SK-N-SH (cell line): ENCODE results near the gene PTPN5. TPM values are rescaled to one million over a fixed set of nuclear protein-coding genes. Genes with fewer than 3 reads are reported as not detected.

Experiments
- CTCF ChIA-PET: fragments of 300-600, 350-600 bp; formaldehyde crosslinking; extraction: SDS; loops from one replicate; lab custom pipeline; 2021; lab: Yijun Ruan, JAX
- POLR2A ChIA-PET: fragments of 350-600 bp; sonication (Branson Sonifier 250); formaldehyde crosslinking; extraction: SDS; loops from one replicate; lab custom pipeline; 2020; ENCODE audit warnings: antibody characterized with exemption, inconsistent platforms; lab: Yijun Ruan, JAX
- DNase-seq: peaks from one replicate; pipeline ENCODE4 v3.0.0; 2012
- H2AFZ ChIP-seq: fragments of 200-600 bp; sonication (generic); 2 replicates; pipeline ENCODE4 v1.8.1; 2016; ENCODE audit warnings: antibody characterized with exemption, mild to moderate bottlenecking, low read depth
- H3F3A ChIP-seq: fragments of 200-600 bp; sonication (generic); replicated peaks from 2 replicates; pipeline ENCODE3; 2016; ENCODE audit warnings: antibody characterized with exemption, mild to moderate bottlenecking; ENCODE audit not compliant: insufficient read depth
- H3K27ac ChIP-seq, 2 experiments: fragments of 200-500 bp in 1 of 2; fragments of 200-600 bp in 1 of 2; sonication (Bioruptor generic) in 1 of 2; sonication (generic), shearing (Covaris generic) in 1 of 2; 2 replicates each; pipeline versions ENCODE4 v1.5.1 to v1.6.1; 2014 to 2016; ENCODE audit warnings: low read depth in 2 of 2, inconsistent platforms in 1 of 2, low read length in 1 of 2, mild to moderate bottlenecking in 1 of 2, mixed read lengths in 1 of 2
- H3K27me3 ChIP-seq: fragments of 200-600 bp; sonication (generic), shearing (Covaris generic); 2 replicates; pipeline ENCODE4 v1.6.1; 2016; ENCODE audit warnings: mixed run types; ENCODE audit not compliant: insufficient read depth
- H3K36me3 ChIP-seq, 2 experiments: fragments of 200-500 bp in 1 of 2; fragments of 200-600 bp in 1 of 2; sonication (Bioruptor generic) in 1 of 2; sonication (generic) in 1 of 2; replicated peaks in 1 of 2; 2 replicates each; pipeline versions ENCODE3 to v1.5.1; 2014 to 2016; ENCODE audit warnings: low read length in 1 of 2, mild to moderate bottlenecking in 1 of 2; ENCODE audit not compliant: insufficient read depth in 2 of 2, control insufficient read depth in 1 of 2
- H3K4me1 ChIP-seq, 2 experiments: fragments of 200-500 bp in 1 of 2; fragments of 200-600 bp in 1 of 2; sonication (Bioruptor generic) in 1 of 2; sonication (generic), shearing (Covaris generic) in 1 of 2; 2 replicates each; pipeline versions ENCODE4 v1.5.1 to v1.6.1; 2014 to 2016; ENCODE audit warnings: low read depth in 1 of 2, low read length in 1 of 2, mixed run types in 1 of 2; ENCODE audit not compliant: insufficient read depth in 2 of 2, control insufficient read depth in 1 of 2
- H3K4me2 ChIP-seq: fragments of 200-600 bp; sonication (generic), shearing (Covaris generic); 2 replicates; pipeline ENCODE4 v1.6.1; 2017; ENCODE audit warnings: mixed run types
- H3K4me3 ChIP-seq, 2 experiments: fragments of 200-500 bp in 1 of 2; fragments of 200-600 bp in 1 of 2; sonication (Bioruptor generic) in 1 of 2; sonication (generic), shearing (Covaris generic) in 1 of 2; 2 replicates each; pipeline versions ENCODE4 v1.5.1 to v1.8.1; 2014 to 2016; ENCODE audit warnings: low read depth in 2 of 2, inconsistent platforms in 1 of 2, low read length in 1 of 2, mild to moderate bottlenecking in 1 of 2, mixed read lengths in 1 of 2, moderate library complexity in 1 of 2
- H3K79me2 ChIP-seq: fragments of 200-600 bp; sonication (generic); 2 replicates; pipeline ENCODE4 v1.8.1; 2017; ENCODE audit warnings: mild to moderate bottlenecking; ENCODE audit not compliant: insufficient read depth
- H3K9ac ChIP-seq: fragments of 200-600 bp; sonication (generic); 2 replicates; pipeline ENCODE4 v1.6.1; 2017; ENCODE audit warnings: mixed run types
- H3K9me2 ChIP-seq: fragments of 200-600 bp; sonication (generic); 2 replicates; pipeline ENCODE4 v1.6.1; 2017; ENCODE audit warnings: mixed run types
- H3K9me3 ChIP-seq: fragments of 200-600 bp; sonication (generic); 2 replicates; pipeline ENCODE4 v1.6.1; 2017; ENCODE audit warnings: mixed run types, mild to moderate bottlenecking, moderate library complexity
- H4K20me1 ChIP-seq: fragments of 200-600 bp; sonication (generic); 2 replicates; pipeline ENCODE4 v1.6.1; 2017; ENCODE audit warnings: mild to moderate bottlenecking, mixed run types; ENCODE audit not compliant: insufficient read depth
- FOXJ3 ChIP-seq: sonication (generic); formaldehyde crosslinking; IDR thresholded peaks from 2 replicates; pipeline ENCODE4 v1.5.1; 2020; ENCODE audit warnings: mild to moderate bottlenecking, missing genetic modification reagents
- FOXM1 ChIP-seq: IDR thresholded peaks from 2 replicates; pipeline ENCODE4 v1.4.0; 2012; ENCODE audit warnings: low read depth, mild to moderate bottlenecking
- GABPA ChIP-seq: IDR thresholded peaks from 2 replicates; pipeline ENCODE4 v1.4.0; 2012; ENCODE audit warnings: low read depth, mild to moderate bottlenecking
- NRF1 ChIP-seq: IDR thresholded peaks from 2 replicates; pipeline ENCODE4 v1.6.1; 2012; ENCODE audit warnings: low read depth, mild to moderate bottlenecking, low read length
- POLR2AphosphoS5 ChIP-seq: IDR thresholded peaks from 2 replicates; pipeline ENCODE4 v1.6.1; 2012; ENCODE audit warnings: low read depth, low read length
- RFX5 ChIP-seq: IDR thresholded peaks from 2 replicates; pipeline ENCODE4 v1.6.1; 2012; ENCODE audit warnings: mild to moderate bottlenecking, improper control_type of control experiment, low read length
- SIN3A ChIP-seq: IDR thresholded peaks from 2 replicates; pipeline ENCODE4 v1.6.1; 2012; ENCODE audit warnings: low read depth, mild to moderate bottlenecking, low read length, moderate library complexity, borderline replicate concordance
- TCF12 ChIP-seq: IDR thresholded peaks from 2 replicates; pipeline ENCODE4 v1.4.0; 2012
- TEAD4 ChIP-seq: IDR thresholded peaks from 2 replicates; pipeline ENCODE4 v1.4.0; 2012; ENCODE audit warnings: mild to moderate bottlenecking, borderline replicate concordance; ENCODE audit not compliant: insufficient read depth
- WGBS: methylation state at CpG from one replicate; pipeline ENCODE4 v1.1.6; 2017; ENCODE audit warnings: low lambda C conversion rate; 5-methylcytosine and 5-hydroxymethylcytosine counted together
- polyA plus RNA-seq, 3 experiments: library from polyadenylated mRNA; depleted of rRNA; stranded (reverse); fragments of >200 nt; gene quantifications; 2 replicates each; pipeline ENCODE4 v1.2.3, GENCODE V29; 2012
- TF ChIP-seq, protein P1 (sequence below): IDR thresholded peaks from 2 replicates; pipeline ENCODE4 v1.4.0; 2012; ENCODE audit warnings: low read depth, borderline replicate concordance
- TF ChIP-seq, protein P2 (sequence below): IDR thresholded peaks from 2 replicates; pipeline ENCODE4 v1.6.1; 2012; ENCODE audit warnings: mild to moderate bottlenecking, low read depth, low read length, moderate library complexity

The PTPN5 gene
- polyA plus RNA-seq, 1 of the 3 experiments (the other 2 are of a cell fraction): not detected

DNA sequence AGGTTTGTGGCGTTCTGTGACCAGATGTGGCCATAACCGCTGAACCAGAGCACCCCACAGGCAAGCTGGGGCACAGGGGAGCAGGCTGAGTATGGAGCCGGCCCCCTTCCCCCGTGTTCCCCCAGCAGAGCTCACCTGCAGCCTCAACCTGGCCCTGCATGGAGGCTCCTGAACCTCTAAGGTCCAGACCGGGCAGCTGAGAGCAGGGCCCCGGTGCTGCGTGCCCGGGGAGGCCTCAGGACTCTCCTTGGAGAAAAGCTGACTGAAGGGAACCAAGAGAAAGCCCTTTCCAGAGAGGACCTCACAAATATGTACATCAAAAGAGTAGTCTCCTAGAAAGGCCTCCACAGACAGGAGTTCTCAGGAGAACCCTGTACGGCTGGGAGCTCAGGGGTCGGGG lies 48.2 kb downstream of the PTPN5 start:
- Histone ChIP-seq H2AFZ (no peak overlapping the region), H3K4me1 (no peaks in the 10 kb centered on the region; a peak in 1 of 4 replicates), H3K9ac (no peak overlapping the region), H3K27ac (no peak overlapping the region), H3K4me2 (no peak overlapping the region), H4K20me1 (no peaks in the 10 kb centered on the region), H3K27me3 (no peaks in the 10 kb centered on the region), H3K9me3 (no peaks in the 10 kb centered on the region), H3F3A (no peaks in the 10 kb centered on the region), H3K4me3 (no peak overlapping the region), H3K79me2 (no peaks in the 10 kb centered on the region), H3K9me2 (no peaks in the 10 kb centered on the region), H3K36me3 (no peaks in the 10 kb centered on the region)
- ChIA-PET POLR2A (no interaction called here), CTCF (interaction anchor here (1.0 to 11.6 kb wide), 9 partner anchors 13 to 628 kb away, joined by 3 to 103 read pairs (median 4); no protein-coding TSS in a partner anchor)
- no peak for TF ChIP-seq FOXJ3 (CRISPR knock-in tag)
- DNase-seq: no peak
- WGBS: 84% methylated on average over 9 of the region's 10 CpGs

DNA sequence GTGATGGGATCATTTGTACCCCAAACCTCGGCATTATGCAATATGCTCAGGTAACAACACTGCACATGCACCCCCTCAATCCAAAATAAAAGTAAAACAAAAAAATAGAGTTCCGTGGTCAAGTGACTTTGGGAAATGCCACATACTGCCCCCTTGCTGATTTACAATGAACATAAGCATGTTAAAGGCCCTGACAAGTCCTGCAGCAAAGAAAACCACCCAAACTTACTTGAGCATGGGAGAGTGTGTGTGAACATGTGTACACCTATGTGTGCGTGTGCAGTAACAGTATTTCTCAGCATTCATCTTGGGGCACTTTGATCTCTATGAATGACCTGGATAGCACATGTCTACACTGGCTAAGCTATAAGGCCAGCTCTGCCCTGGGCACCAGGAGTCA lies 49.8 kb downstream of the PTPN5 start:
- H3K9ac ChIP-seq: no peak overlapping the region
- no peaks in the 10 kb centered on the region for H3K9me2 ChIP-seq
- H3K4me3 ChIP-seq: no peak overlapping the region
- H3K9me3 ChIP-seq: no peaks in the 10 kb centered on the region
- no peak overlapping the region for H3K4me2 ChIP-seq
- no peaks in the 10 kb centered on the region for H4K20me1 ChIP-seq
- ChIA-PET POLR2A (no interaction called here), CTCF (interaction anchor here (0.6 to 11.6 kb wide), 6 partner anchors 12 to 515 kb away, joined by 3 to 103 read pairs (median 10); no protein-coding TSS in a partner anchor)
- H2AFZ ChIP-seq: no peak overlapping the region
- WGBS: 62% methylated on average over 3 of the region's 3 CpGs
- TF ChIP-seq, protein P1, sequence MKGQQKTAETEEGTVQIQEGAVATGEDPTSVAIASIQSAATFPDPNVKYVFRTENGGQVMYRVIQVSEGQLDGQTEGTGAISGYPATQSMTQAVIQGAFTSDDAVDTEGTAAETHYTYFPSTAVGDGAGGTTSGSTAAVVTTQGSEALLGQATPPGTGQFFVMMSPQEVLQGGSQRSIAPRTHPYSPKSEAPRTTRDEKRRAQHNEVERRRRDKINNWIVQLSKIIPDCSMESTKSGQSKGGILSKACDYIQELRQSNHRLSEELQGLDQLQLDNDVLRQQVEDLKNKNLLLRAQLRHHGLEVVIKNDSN: no peak
- TF ChIP-seq TCF12 (no peak), SIN3A (no peak), NRF1 (no peak), POLR2AphosphoS5 (no peak), FOXM1 (no peak), GABPA (no peak), TEAD4 (no peak), RFX5 (no peak)
- TF ChIP-seq, protein P2, sequence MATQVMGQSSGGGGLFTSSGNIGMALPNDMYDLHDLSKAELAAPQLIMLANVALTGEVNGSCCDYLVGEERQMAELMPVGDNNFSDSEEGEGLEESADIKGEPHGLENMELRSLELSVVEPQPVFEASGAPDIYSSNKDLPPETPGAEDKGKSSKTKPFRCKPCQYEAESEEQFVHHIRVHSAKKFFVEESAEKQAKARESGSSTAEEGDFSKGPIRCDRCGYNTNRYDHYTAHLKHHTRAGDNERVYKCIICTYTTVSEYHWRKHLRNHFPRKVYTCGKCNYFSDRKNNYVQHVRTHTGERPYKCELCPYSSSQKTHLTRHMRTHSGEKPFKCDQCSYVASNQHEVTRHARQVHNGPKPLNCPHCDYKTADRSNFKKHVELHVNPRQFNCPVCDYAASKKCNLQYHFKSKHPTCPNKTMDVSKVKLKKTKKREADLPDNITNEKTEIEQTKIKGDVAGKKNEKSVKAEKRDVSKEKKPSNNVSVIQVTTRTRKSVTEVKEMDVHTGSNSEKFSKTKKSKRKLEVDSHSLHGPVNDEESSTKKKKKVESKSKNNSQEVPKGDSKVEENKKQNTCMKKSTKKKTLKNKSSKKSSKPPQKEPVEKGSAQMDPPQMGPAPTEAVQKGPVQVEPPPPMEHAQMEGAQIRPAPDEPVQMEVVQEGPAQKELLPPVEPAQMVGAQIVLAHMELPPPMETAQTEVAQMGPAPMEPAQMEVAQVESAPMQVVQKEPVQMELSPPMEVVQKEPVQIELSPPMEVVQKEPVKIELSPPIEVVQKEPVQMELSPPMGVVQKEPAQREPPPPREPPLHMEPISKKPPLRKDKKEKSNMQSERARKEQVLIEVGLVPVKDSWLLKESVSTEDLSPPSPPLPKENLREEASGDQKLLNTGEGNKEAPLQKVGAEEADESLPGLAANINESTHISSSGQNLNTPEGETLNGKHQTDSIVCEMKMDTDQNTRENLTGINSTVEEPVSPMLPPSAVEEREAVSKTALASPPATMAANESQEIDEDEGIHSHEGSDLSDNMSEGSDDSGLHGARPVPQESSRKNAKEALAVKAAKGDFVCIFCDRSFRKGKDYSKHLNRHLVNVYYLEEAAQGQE: no peak
- no peaks in the 10 kb centered on the region for H3K27me3 ChIP-seq
- no peak for DNase-seq
- no peaks in the 10 kb centered on the region; a peak in 1 of 4 replicates for H3K4me1 ChIP-seq
- H3K79me2 ChIP-seq: no peaks in the 10 kb centered on the region
- H3K27ac ChIP-seq: no peak overlapping the region
- no peaks in the 10 kb centered on the region for H3F3A ChIP-seq
- no peaks in the 10 kb centered on the region for H3K36me3 ChIP-seq
